HCT116 (cell line): ENCODE results near the gene CES1.

ENCODE experiments used
- EGR1 ChIP-seq: IDR thresholded peaks from 2 replicates; pipeline ENCODE4 v1.6.1; 2012; ENCODE audit warnings: low read depth
- EZH2 ChIP-seq: fragments of 200-600 bp; sonication (generic); IDR thresholded peaks from 2 replicates; pipeline ENCODE4 v1.6.1; 2017; ENCODE audit warnings: antibody characterized with exemption, mixed run types
- EZH2phosphoT487 ChIP-seq: fragments of 200-600 bp; IDR thresholded peaks from 2 replicates; pipeline ENCODE4 v1.6.1; 2018; ENCODE audit warnings: antibody characterized with exemption, borderline replicate concordance
- JUND ChIP-seq: IDR thresholded peaks from 2 replicates; pipeline ENCODE4 v1.6.1; 2012
- POLR2AphosphoS5 ChIP-seq: IDR thresholded peaks from 2 replicates; pipeline ENCODE4 v1.6.1; 2011; ENCODE audit warnings: mild to moderate bottlenecking, low read depth, low read length, moderate library complexity
- RAD21 ChIP-seq: IDR thresholded peaks from 2 replicates; pipeline ENCODE4 v1.6.1; 2012; ENCODE audit warnings: low read depth, mild to moderate bottlenecking
- YY1 ChIP-seq: IDR thresholded peaks from 2 replicates; pipeline ENCODE4 v1.6.1; 2011; ENCODE audit warnings: low read length, low read depth, moderate library complexity, mild to moderate bottlenecking; ENCODE audit not compliant: insufficient replicate concordance; ENCODE audit errors: extremely low read depth
- TF ChIP-seq, protein P1 (sequence below), 3 experiments: fragments of 200-600 bp in 1 of 3; sonication (generic) in 1 of 3; IDR thresholded peaks in 2 of 3; conservative IDR thresholded peaks in 1 of 3; 2 replicates each; pipeline ENCODE4 v1.5.1; 2012 to 2017; ENCODE audit warnings: low read depth in 2 of 3, low read length in 2 of 3, antibody characterized with exemption in 1 of 3, borderline replicate concordance in 1 of 3, control low read depth in 1 of 3, mild to moderate bottlenecking in 1 of 3, mixed read lengths in 1 of 3, mixed run types in 1 of 3, moderate library complexity in 1 of 3; ENCODE audit not compliant: insufficient read depth in 1 of 3
- TF ChIP-seq, protein P2 (sequence below): IDR thresholded peaks from 2 replicates; pipeline ENCODE4 v1.6.1; 2012; ENCODE audit warnings: low read depth
- TF ChIP-seq, protein P3 (sequence below): IDR thresholded peaks from 2 replicates; pipeline ENCODE4 v1.6.1; 2012

DNA sequence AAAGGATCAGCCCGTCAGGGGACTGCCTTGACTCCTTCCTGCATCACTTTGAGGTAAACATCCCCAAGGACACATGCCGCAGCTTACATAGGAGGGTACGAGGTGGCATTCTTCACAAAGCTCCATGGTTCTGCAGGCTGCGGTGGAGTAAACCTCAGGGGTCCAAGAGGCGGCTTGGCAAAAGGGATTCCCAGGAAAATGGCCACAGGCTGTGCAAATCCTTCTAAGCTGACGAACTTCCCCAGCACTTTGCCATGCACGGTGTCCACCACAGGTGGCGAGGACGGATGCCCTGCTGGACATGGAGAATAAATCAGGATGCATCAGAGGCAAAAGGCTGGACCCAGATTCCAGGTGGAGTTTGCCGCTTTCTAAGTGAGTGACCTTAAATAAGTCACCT is 4.2 kb downstream of the CES1 start:
- TF ChIP-seq EZH2phosphoT487 (no peak), EZH2 (no peak), POLR2AphosphoS5 (no peak), EGR1 (no peak), YY1 (no peak), JUND (no peak), RAD21 (no peak)
- TF ChIP-seq, protein P1, sequence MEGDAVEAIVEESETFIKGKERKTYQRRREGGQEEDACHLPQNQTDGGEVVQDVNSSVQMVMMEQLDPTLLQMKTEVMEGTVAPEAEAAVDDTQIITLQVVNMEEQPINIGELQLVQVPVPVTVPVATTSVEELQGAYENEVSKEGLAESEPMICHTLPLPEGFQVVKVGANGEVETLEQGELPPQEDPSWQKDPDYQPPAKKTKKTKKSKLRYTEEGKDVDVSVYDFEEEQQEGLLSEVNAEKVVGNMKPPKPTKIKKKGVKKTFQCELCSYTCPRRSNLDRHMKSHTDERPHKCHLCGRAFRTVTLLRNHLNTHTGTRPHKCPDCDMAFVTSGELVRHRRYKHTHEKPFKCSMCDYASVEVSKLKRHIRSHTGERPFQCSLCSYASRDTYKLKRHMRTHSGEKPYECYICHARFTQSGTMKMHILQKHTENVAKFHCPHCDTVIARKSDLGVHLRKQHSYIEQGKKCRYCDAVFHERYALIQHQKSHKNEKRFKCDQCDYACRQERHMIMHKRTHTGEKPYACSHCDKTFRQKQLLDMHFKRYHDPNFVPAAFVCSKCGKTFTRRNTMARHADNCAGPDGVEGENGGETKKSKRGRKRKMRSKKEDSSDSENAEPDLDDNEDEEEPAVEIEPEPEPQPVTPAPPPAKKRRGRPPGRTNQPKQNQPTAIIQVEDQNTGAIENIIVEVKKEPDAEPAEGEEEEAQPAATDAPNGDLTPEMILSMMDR (IDR thresholded peaks at IDR 0.05 in 2 of 3, conservative IDR thresholded peaks at IDR 0.05 in 1 of 3; ENCODE audit: borderline replicate concordance in 1 of 3, insufficient read depth in 1 of 3, low read depth in 2 of 3, low read length in 2 of 3), result no peak
- TF ChIP-seq, protein P2, sequence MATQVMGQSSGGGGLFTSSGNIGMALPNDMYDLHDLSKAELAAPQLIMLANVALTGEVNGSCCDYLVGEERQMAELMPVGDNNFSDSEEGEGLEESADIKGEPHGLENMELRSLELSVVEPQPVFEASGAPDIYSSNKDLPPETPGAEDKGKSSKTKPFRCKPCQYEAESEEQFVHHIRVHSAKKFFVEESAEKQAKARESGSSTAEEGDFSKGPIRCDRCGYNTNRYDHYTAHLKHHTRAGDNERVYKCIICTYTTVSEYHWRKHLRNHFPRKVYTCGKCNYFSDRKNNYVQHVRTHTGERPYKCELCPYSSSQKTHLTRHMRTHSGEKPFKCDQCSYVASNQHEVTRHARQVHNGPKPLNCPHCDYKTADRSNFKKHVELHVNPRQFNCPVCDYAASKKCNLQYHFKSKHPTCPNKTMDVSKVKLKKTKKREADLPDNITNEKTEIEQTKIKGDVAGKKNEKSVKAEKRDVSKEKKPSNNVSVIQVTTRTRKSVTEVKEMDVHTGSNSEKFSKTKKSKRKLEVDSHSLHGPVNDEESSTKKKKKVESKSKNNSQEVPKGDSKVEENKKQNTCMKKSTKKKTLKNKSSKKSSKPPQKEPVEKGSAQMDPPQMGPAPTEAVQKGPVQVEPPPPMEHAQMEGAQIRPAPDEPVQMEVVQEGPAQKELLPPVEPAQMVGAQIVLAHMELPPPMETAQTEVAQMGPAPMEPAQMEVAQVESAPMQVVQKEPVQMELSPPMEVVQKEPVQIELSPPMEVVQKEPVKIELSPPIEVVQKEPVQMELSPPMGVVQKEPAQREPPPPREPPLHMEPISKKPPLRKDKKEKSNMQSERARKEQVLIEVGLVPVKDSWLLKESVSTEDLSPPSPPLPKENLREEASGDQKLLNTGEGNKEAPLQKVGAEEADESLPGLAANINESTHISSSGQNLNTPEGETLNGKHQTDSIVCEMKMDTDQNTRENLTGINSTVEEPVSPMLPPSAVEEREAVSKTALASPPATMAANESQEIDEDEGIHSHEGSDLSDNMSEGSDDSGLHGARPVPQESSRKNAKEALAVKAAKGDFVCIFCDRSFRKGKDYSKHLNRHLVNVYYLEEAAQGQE, result no peak
- TF ChIP-seq, protein P3, sequence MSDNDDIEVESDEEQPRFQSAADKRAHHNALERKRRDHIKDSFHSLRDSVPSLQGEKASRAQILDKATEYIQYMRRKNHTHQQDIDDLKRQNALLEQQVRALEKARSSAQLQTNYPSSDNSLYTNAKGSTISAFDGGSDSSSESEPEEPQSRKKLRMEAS, result no peak
